Activated CD4-positive, alpha-beta T cell treated with anti-CD3 and anti-CD28 coated beads for 24 hours (primary cell): ENCODE measurements around the gene SP6.

Source experiments
- DNase-seq, 2 donors: peaks; one replicate each; pipeline ENCODE4 v3.0.0-alpha.2; 2020; ENCODE audit warnings: low read depth in 2 of 2

The SP6 gene

GRCh38 chr17:47879776-47880454 is 29.0 kb upstream of the SP6 start:
- DNase-seq, result no peak

- no peak for DNase-seq
These were observed 28.1 kb upstream of the SP6 start for GRCh38 chr17:47879028-47879585.

- no peak for DNase-seq
These were observed 27.5 kb upstream of the SP6 start for GRCh38 chr17:47878203-47879027.

- DNase-seq, result no peak
These were observed 26.5 kb upstream of the SP6 start for GRCh38 chr17:47877368-47878034.

- no peak for DNase-seq
These were observed 24.3 kb upstream of the SP6 start for GRCh38 chr17:47875011-47875985.

- DNase-seq, result no peak
These were observed 22.5 kb upstream of the SP6 start for GRCh38 chr17:47873200-47874090.

- no peak for DNase-seq
These were observed 21.7 kb upstream of the SP6 start for GRCh38 chr17:47872651-47873161.

- no peak for DNase-seq
These were observed 21.2 kb upstream of the SP6 start for GRCh38 chr17:47872019-47872650.

GRCh38 chr17:47871048-47871447 is 20.1 kb upstream of the SP6 start:
- DNase-seq, result no peak

GRCh38 chr17:47870056-47870455 is 19.1 kb upstream of the SP6 start:
- no peak for DNase-seq

GRCh38 chr17:47869114-47869513 is 18.2 kb upstream of the SP6 start:
- DNase-seq, result no peak

- no peak for DNase-seq
These were observed 17.0 kb upstream of the SP6 start for GRCh38 chr17:47867813-47868533.

- no peak for DNase-seq
These were observed 16.0 kb upstream of the SP6 start for GRCh38 chr17:47866941-47867340.

- no peak for DNase-seq
These were observed 13.8 kb upstream of the SP6 start for GRCh38 chr17:47864791-47865216.

GRCh38 chr17:47862621-47863440 is 11.9 kb upstream of the SP6 start:
- no peak for DNase-seq

GRCh38 chr17:47860386-47860785 is 9.4 kb upstream of the SP6 start:
- DNase-seq, result no peak

- DNase-seq, result no peak
These were observed 6.8 kb upstream of the SP6 start for GRCh38 chr17:47857551-47858455.
